Astrocyte (in vitro differentiated cells and primary cell): ENCODE data around the gene IGFBP7.

Source experiments
- EZH2 ChIP-seq: IDR thresholded peaks from 2 replicates; pipeline ENCODE4 v1.6.1; 2012; ENCODE audit warnings: mild to moderate bottlenecking, low read length, inconsistent platforms; ENCODE audit not compliant: insufficient read depth
- TF ChIP-seq, protein P1 (sequence below): IDR thresholded peaks from 2 replicates; pipeline ENCODE4 v1.5.1; 2011; ENCODE audit warnings: low read depth, mild to moderate bottlenecking, inconsistent platforms, low read length, moderate library complexity; ENCODE audit not compliant: insufficient read depth

DNA sequence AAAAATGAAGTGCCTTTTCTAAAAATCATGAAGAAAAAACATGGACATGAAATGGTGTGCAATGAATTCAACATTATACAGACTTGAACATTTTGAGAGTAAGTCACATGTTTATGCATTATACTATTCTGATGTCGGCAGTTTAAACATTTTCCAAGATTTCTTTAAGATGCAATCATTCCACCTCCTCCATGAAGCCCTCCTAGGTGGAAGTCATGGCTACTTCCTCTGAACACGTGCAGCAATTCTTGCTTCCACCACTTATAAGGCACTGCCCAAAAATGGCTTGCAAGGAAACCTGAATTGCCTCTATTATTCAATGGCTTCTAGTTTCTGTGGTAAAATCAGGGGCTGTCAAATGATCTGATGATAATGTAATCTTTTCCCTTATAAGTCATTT, 25.8 kb downstream of the IGFBP7 start:
- TF ChIP-seq, protein P1, sequence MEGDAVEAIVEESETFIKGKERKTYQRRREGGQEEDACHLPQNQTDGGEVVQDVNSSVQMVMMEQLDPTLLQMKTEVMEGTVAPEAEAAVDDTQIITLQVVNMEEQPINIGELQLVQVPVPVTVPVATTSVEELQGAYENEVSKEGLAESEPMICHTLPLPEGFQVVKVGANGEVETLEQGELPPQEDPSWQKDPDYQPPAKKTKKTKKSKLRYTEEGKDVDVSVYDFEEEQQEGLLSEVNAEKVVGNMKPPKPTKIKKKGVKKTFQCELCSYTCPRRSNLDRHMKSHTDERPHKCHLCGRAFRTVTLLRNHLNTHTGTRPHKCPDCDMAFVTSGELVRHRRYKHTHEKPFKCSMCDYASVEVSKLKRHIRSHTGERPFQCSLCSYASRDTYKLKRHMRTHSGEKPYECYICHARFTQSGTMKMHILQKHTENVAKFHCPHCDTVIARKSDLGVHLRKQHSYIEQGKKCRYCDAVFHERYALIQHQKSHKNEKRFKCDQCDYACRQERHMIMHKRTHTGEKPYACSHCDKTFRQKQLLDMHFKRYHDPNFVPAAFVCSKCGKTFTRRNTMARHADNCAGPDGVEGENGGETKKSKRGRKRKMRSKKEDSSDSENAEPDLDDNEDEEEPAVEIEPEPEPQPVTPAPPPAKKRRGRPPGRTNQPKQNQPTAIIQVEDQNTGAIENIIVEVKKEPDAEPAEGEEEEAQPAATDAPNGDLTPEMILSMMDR, result no peak
- no peak for TF ChIP-seq EZH2
